GM18499 (cell line): Measurements from ENCODE around the gene SELENOT.

Experiments
- ATAC-seq: cut with Tn5 transposase; IDR thresholded peaks from one replicate; pipeline ENCODE4 v1.9.1; 2021; ENCODE audit warnings: moderate number of reproducible peaks; ENCODE audit not compliant: insufficient read depth, unreplicated experiment

Gene SELENOT

DNA sequence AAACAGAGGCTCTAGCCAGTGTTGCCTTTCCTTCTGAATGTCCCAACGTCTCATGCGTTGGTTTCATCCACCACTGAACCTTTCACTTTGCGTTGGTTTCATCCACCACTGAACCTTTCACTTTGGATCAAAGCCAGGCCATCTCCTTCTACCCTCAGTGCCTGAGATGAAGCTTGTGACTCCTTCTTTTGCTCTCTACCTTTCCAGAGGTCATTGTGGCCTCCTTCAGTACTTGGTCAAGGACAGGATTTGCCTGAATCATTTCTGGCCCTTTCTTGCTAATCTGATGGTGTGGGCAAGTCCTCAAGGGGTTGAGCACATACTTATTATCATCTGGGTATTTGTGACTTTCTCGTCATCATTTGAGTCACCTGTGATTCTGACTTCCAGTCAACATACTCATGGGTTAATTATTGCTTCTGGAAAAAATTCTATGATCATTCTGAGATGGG lies 50.0 kb downstream of the SELENOT start:
- ATAC-seq, result no peak

- ATAC-seq, result no peak
These were observed 53.2 kb downstream of the SELENOT start for GRCh38 chr3:150656316-150656715.

- ATAC-seq, result no peak
These were observed 59.5 kb downstream of the SELENOT start for GRCh38 chr3:150662410-150663200.

- no peak for ATAC-seq
These were observed 60.3 kb downstream of the SELENOT start for GRCh38 chr3:150663461-150663860.

- no peak for ATAC-seq
These were observed 63.0 kb downstream of the SELENOT start for GRCh38 chr3:150666167-150666566.

- no peak for ATAC-seq
These were observed 70.8 kb downstream of the SELENOT start for GRCh38 chr3:150673966-150674365.

GRCh38 chr3:150675587-150675986 lies 72.5 kb downstream of the SELENOT start:
- no peak for ATAC-seq
